Stimulated activated effector memory CD8-positive, alpha-beta T cell treated with anti-CD3 and anti-CD28 coated beads, Interleukin-12 subunit alpha, Interleukin-12 subunit beta, amount 100 ng/mL, for 72 hours (primary cell): ENCODE data around the gene CDH3.
"Not testable (repeated sequence)": the region's sequence is repeated elsewhere in the genome, so short reads cannot be mapped to it uniquely, and the experiment has no call there.

Experiments used
- ATAC-seq: fragments of 150-1000 bp; cut with Tn5 transposase; 2 replicates; pipeline ENCODE4 v1.10.0; 2021
- DNase-seq, 2 donors: peaks; one replicate each; pipeline ENCODE4 v3.0.0; 2021 to 2022; ENCODE audit warnings: low spot score in 2 of 2
- H3K27ac Mint-ChIP-seq: one replicate; pipeline ENCODE4 v1.8.0; 2022; ENCODE audit warnings: mild to moderate bottlenecking, mixed read lengths
- H3K36me3 Mint-ChIP-seq: one replicate; pipeline ENCODE4 v1.8.0; 2022; ENCODE audit warnings: mild to moderate bottlenecking, mixed read lengths
- H3K4me1 Mint-ChIP-seq: one replicate; pipeline ENCODE4 v1.8.0; 2022; ENCODE audit warnings: mixed read lengths
- H3K4me3 Mint-ChIP-seq: one replicate; pipeline ENCODE4 v1.8.0; 2022; ENCODE audit warnings: mild to moderate bottlenecking, mixed read lengths
- H3K9me3 Mint-ChIP-seq: one replicate; pipeline ENCODE4 v1.8.0; 2022; ENCODE audit warnings: mixed read lengths

CDH3 gene

GRCh38 chr16:68707340-68708152 is 62.4 kb downstream of the CDH3 start:
- H3K4me3 Mint-ChIP-seq = no peak overlapping the region
- H3K4me1 Mint-ChIP-seq = peaks cover 11% of the 10 kb centered on the region
- DNase-seq = no peak
- ATAC-seq = no peak
- no peak overlapping the region for H3K27ac Mint-ChIP-seq
- no peaks in the 10 kb centered on the region for H3K9me3 Mint-ChIP-seq
- H3K36me3 Mint-ChIP-seq = no peaks in the 10 kb centered on the region

DNA sequence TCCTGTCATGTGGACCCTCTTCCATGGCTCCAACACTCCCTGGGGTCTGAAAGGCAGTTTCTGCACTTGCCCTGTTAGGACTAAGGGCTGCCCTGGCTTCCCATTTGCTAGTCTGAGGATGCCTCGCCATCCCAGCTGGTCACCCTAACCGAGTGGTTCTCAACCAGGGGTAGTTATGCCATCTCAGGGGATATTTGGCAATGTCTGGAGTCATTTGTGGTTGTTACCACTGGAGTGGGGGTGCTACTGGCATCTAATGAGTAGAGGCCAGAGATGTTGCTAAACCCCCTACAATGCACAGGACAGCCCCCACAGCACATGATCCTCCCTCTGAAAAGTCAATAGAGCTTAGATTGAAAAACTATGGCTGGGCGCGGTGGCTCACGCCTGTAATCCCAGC is 65.1 kb downstream of the CDH3 start:
- Mint-ChIP-seq H3K9me3 (no peaks in the 10 kb centered on the region), H3K27ac (no peak overlapping the region), H3K4me1 (peaks cover 11% of the 10 kb centered on the region), H3K4me3 (no peak overlapping the region), H3K36me3 (no peaks in the 10 kb centered on the region)
- no peak for DNase-seq
- no peak for ATAC-seq

DNA sequence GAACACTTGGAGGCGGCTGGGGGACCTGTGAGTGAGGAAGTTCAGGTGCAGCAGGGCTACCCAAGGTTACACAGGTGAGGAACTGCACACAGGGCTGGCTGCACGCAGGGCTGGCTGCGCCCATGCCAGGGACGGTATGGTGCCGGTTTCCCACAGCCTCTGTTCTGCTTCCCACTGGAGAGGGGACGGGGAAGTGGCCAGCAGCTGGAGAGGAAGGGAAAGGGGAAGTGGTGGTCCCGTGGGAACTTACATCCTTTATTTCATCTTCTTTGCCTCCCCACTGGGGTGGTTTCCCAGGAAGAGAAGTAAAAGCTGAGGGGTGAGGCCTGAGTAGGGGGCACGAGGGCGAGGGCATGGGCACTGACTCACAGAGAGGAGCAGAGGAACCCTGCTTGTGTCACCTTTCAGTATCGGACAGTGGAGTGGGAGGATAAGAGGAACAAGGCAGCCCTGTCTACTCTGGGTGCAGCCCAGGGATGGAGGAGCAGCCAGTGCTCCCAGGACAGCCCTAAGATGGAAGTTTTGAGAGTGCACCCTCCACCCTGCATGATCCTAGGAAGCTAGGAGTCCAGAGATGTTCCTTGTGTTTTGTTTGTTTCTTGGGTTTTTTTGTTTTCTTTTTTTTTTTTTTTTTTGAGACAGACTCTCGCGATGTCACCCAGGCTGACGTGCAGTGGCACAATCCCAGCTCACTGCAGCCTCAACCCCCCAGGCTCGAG is 66.5 kb downstream of the CDH3 start:
- peak overlapping the region; percentile 11 for H3K4me3 Mint-ChIP-seq
- H3K36me3 Mint-ChIP-seq = no peaks in the 10 kb centered on the region
- ATAC-seq = peak; percentile 74
- peaks cover 11% of the 10 kb centered on the region for H3K4me1 Mint-ChIP-seq
- no peak for DNase-seq
- no peaks in the 10 kb centered on the region for H3K9me3 Mint-ChIP-seq
- H3K27ac Mint-ChIP-seq = no peak overlapping the region

GRCh38 chr16:68713361-68713760 is 68.3 kb downstream of the CDH3 start:
- Mint-ChIP-seq H3K36me3 (no peaks in the 10 kb centered on the region), H3K4me3 (no peak overlapping the region), H3K9me3 (no peaks in the 10 kb centered on the region), H3K4me1 (peaks cover 11% of the 10 kb centered on the region), H3K27ac (no peak overlapping the region)
- DNase-seq = no peak
- ATAC-seq = no peak

GRCh38 chr16:68715471-68715870 is 70.4 kb downstream of the CDH3 start:
- ATAC-seq (no peak), DNase-seq (no peak)
- no peaks in the 10 kb centered on the region for H3K36me3 Mint-ChIP-seq
- H3K27ac Mint-ChIP-seq = no peak overlapping the region
- peaks cover 11% of the 10 kb centered on the region for H3K4me1 Mint-ChIP-seq
- no peak overlapping the region for H3K4me3 Mint-ChIP-seq
- H3K9me3 Mint-ChIP-seq = no peaks in the 10 kb centered on the region

DNA sequence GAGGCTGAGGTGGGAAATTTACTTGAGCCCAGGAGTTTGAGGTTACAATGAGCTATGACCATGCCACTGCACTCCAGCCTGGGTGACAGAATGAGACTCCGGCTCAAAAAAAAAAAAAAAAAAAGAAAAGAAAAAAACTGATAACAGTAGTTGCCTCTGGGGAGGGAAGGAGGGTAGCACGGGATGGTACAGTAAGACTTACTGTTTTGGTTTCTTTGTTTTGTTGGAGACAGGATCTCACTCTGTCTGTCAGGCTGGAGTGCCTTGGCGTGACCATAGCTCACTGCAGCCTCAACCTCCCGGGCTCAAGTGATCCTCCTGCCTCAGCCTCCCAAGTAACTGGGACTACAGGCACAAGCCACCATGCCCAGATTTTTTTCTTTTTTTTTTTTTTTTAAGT is 71.4 kb downstream of the CDH3 start:
- not testable (repeated sequence) for ATAC-seq, H3K36me3 Mint-ChIP-seq, DNase-seq, H3K27ac Mint-ChIP-seq, H3K9me3 Mint-ChIP-seq, H3K4me1 Mint-ChIP-seq, H3K4me3 Mint-ChIP-seq

DNA sequence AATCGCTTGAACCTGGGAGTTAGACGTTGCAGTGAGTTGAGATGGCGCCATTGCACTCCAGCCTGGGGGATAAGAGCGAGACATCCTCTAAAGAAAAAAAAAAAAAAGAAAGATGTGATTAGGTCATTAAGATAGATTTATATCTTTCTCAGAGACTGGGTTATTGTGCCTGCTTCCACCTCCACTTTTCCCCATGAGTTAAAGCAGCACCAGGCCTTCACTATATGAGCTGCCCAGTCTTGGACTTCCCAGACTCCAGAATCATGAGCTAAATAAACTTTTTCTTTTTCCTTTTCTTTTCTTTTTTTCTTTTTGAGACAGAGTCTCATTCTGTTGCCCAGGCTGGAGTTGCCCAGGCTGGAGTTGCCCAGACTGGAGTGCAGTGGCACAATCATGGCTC is 72.6 kb downstream of the CDH3 start:
- no peak overlapping the region for H3K27ac Mint-ChIP-seq
- H3K4me1 Mint-ChIP-seq = no peaks in the 10 kb centered on the region
- ATAC-seq (no peak), DNase-seq (no peak)
- H3K9me3 Mint-ChIP-seq = no peaks in the 10 kb centered on the region
- no peak overlapping the region for H3K4me3 Mint-ChIP-seq
- no peaks in the 10 kb centered on the region for H3K36me3 Mint-ChIP-seq

GRCh38 chr16:68718590-68718989 is 73.5 kb downstream of the CDH3 start:
- Mint-ChIP-seq H3K27ac (no peak overlapping the region), H3K36me3 (no peaks in the 10 kb centered on the region), H3K4me1 (no peaks in the 10 kb centered on the region), H3K4me3 (no peak overlapping the region), H3K9me3 (no peaks in the 10 kb centered on the region)
- no peak for DNase-seq
- ATAC-seq = no peak

- H3K4me1 Mint-ChIP-seq = no peaks in the 10 kb centered on the region
- no peaks in the 10 kb centered on the region for H3K36me3 Mint-ChIP-seq
- no peaks in the 10 kb centered on the region for H3K9me3 Mint-ChIP-seq
- peak; percentile 93 for ATAC-seq
- no peak overlapping the region for H3K4me3 Mint-ChIP-seq
- H3K27ac Mint-ChIP-seq = no peak overlapping the region
- DNase-seq = no peak
These were observed 74.9 kb downstream of the CDH3 start for GRCh38 chr16:68719993-68720489.

GRCh38 chr16:68722119-68723024 is 77.3 kb downstream of the CDH3 start:
- H3K27ac Mint-ChIP-seq = no peak overlapping the region
- H3K4me3 Mint-ChIP-seq = no peak overlapping the region
- no peak for ATAC-seq
- no peaks in the 10 kb centered on the region for H3K9me3 Mint-ChIP-seq
- DNase-seq = no peak
- no peaks in the 10 kb centered on the region for H3K36me3 Mint-ChIP-seq
- H3K4me1 Mint-ChIP-seq = no peaks in the 10 kb centered on the region

- Mint-ChIP-seq H3K36me3 (no peaks in the 10 kb centered on the region), H3K4me3 (no peak overlapping the region), H3K9me3 (no peaks in the 10 kb centered on the region), H3K4me1 (no peaks in the 10 kb centered on the region), H3K27ac (no peak overlapping the region)
- DNase-seq (no peak), ATAC-seq (no peak)
These were observed 79.7 kb downstream of the CDH3 start for GRCh38 chr16:68724797-68725196.

GRCh38 chr16:68728523-68728922 is 83.4 kb downstream of the CDH3 start:
- Mint-ChIP-seq H3K4me3 (no peak overlapping the region), H3K36me3 (no peaks in the 10 kb centered on the region), H3K4me1 (no peaks in the 10 kb centered on the region), H3K27ac (no peak overlapping the region), H3K9me3 (no peaks in the 10 kb centered on the region)
- ATAC-seq = no peak
- DNase-seq = no peak

DNA sequence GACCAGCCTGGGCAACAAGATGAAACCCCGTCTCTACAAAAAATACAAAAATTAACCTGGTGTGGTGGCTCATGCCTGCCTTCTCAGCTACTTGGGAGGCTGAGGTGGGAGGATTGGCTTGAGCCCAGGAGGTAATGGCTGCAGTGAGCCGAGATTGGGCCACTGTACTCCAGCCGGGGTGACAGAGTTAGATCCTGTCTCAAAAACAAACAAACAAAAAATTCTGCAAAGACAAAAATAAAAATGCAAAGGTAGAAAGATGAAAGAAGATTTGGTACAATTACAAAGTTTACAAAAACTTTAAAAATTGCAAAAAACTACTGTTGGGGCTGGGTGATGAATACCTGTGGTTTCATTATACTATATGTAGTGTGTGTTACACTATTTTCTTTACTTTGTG is 86.5 kb downstream of the CDH3 start:
- Mint-ChIP-seq H3K4me3 (no peak overlapping the region), H3K36me3 (no peaks in the 10 kb centered on the region), H3K9me3 (no peaks in the 10 kb centered on the region), H3K4me1 (peaks cover 1% of the 10 kb centered on the region), H3K27ac (no peak overlapping the region)
- ATAC-seq (no peak), DNase-seq (no peak)

GRCh38 chr16:68732042-68732680 is 87.1 kb downstream of the CDH3 start:
- H3K4me1 Mint-ChIP-seq = peaks cover 5% of the 10 kb centered on the region
- no peak for DNase-seq
- no peaks in the 10 kb centered on the region for H3K36me3 Mint-ChIP-seq
- no peaks in the 10 kb centered on the region for H3K9me3 Mint-ChIP-seq
- ATAC-seq = no peak
- no peak overlapping the region for H3K4me3 Mint-ChIP-seq
- H3K27ac Mint-ChIP-seq = no peak overlapping the region
